VCaP (cell line): ENCODE data around the gene OBI1.
A peak's percentile ranks its signal among the peaks of the same experiment; 100 is the strongest.

Experiments used
- H3K27ac ChIP-seq: fragments of 450-650 bp; 2 replicates; pipeline ENCODE4 v1.5.1; 2017
- TF ChIP-seq, protein P1 (sequence below): fragments of 450-650 bp; conservative IDR thresholded peaks from 2 replicates; pipeline ENCODE4 v1.5.1; 2017; ENCODE audit warnings: mild to moderate bottlenecking, moderate library complexity

OBI1 gene

DNA sequence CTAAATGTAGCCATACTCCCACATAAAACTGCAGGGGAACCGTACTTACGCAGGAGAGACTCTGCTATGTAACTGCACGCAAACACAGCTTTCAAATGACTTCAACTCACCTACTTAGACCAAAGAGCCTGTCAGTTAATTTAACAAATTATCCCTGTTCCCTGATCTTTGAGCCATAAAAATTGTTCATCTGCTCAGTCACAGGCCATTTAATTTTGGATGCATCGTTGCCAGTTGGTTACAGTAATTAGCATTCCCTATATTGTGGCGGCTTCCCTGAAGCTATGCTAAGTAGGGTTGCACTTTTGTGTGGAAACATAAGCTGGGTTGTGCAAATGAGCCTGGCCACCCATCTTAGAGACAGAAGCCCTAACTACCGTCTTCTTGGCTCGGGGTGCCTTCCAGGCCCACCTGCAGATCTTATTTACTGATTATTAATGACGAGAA is 21.2 kb upstream of the OBI1 start:
- TF ChIP-seq, protein P1, sequence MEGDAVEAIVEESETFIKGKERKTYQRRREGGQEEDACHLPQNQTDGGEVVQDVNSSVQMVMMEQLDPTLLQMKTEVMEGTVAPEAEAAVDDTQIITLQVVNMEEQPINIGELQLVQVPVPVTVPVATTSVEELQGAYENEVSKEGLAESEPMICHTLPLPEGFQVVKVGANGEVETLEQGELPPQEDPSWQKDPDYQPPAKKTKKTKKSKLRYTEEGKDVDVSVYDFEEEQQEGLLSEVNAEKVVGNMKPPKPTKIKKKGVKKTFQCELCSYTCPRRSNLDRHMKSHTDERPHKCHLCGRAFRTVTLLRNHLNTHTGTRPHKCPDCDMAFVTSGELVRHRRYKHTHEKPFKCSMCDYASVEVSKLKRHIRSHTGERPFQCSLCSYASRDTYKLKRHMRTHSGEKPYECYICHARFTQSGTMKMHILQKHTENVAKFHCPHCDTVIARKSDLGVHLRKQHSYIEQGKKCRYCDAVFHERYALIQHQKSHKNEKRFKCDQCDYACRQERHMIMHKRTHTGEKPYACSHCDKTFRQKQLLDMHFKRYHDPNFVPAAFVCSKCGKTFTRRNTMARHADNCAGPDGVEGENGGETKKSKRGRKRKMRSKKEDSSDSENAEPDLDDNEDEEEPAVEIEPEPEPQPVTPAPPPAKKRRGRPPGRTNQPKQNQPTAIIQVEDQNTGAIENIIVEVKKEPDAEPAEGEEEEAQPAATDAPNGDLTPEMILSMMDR, result no peak
- no peak overlapping the region for H3K27ac ChIP-seq

DNA sequence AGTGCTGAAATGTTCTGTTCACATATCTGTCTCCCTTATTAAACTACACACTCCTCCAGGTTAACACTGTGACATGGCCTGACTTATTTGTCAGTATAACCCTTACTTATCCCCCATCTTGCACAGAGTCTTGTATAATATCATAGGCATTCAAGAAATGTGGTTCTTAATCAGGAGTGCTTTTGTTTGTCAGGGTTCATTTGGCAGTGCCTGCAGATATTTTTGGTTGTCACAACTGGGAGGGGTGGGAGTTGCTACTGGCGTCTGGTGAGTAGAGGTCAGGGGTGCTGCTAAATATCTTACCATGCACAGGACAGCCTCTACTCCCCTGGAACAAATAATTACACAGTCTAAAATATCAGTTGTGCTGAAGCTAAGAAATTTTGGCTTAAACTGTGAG is 20.4 kb upstream of the OBI1 start:
- TF ChIP-seq, protein P1, result no peak

DNA sequence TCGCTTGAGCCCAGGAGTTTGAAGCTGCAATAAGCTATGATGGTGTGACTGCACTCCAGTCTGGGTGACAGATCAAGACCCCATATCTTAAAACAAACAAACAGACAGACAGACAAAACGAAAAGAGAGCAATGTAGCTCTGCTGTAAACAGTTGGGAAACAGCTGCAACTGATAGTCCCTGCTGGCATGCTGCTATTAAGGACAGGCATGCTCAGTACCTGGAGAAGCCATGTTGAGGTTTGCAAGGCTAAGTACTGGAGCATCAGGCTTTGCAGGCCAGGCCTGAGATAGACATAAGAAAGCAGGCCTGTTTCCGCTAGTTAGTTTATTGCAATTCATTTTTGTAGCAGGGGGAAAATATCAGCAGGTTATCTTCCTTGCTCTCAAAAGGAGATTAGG is 16.2 kb upstream of the OBI1 start:
- TF ChIP-seq, protein P1, result no peak
- no peak overlapping the region for H3K27ac ChIP-seq

More for the DNA sequence above, 20.4 kb upstream of the OBI1 start:
- H3K27ac ChIP-seq, result no peak overlapping the region

DNA sequence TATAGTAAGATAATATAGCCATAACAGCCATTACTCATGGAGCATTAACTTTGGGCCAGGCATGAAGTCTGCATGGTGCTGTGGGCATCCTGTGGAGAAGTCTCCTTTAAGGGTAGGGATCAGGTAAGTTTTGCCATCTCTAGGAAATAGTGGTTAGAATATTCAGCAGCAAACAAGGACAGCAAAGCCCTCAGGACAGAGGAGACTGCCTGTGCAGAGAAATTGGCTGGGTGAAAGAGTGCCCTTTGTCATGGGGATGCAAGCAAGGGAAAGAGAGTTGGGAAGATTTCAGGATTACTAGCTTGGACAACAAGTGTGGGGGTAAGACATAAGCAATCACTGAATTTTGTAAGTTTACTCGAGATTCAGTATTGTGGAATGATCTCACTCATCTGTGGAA is 15.7 kb upstream of the OBI1 start:
- TF ChIP-seq, protein P1, result no peak

DNA sequence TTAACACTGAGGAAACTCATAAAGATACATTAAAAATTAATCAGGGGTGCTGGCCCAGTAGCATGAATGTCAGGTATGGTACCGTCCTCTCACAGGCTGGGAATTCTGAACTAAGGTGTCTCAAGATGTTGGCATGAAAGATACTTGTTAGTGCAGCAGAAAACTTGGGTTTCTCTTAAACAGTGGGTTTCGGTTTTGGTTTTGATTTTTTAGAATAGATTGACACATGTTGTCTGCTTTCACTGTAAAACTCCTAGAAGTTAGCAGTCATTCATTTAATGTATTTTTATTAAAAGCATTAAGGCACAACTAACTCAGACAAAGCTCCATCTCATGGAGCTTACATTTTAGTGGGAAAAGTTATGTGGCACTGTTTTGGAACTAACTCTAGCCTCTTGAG is 3.5 kb upstream of the OBI1 start:
- H3K27ac ChIP-seq, result no peak overlapping the region
- TF ChIP-seq, protein P1, result no peak

More for the DNA sequence above, 15.7 kb upstream of the OBI1 start:
- no peak overlapping the region for H3K27ac ChIP-seq

DNA sequence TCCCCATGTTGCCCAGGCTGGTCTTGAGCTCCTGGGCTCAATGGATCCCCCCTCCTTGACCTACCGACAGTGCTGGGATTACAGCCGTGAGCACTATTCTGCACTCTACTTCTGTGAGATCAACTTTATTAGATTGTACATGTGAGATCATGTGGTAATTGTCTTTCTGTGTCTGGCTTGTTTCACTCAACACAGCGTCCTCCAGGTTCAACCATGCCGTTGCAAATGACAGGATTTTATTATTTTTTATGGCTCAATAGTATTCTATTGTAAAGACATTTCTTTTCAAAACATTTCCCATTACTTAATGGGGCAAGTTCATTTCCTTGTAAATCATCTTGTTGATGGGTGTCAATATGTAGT is 1.5 kb upstream of the OBI1 start:
- TF ChIP-seq, protein P1, result no peak
- H3K27ac ChIP-seq, result no peak overlapping the region

DNA sequence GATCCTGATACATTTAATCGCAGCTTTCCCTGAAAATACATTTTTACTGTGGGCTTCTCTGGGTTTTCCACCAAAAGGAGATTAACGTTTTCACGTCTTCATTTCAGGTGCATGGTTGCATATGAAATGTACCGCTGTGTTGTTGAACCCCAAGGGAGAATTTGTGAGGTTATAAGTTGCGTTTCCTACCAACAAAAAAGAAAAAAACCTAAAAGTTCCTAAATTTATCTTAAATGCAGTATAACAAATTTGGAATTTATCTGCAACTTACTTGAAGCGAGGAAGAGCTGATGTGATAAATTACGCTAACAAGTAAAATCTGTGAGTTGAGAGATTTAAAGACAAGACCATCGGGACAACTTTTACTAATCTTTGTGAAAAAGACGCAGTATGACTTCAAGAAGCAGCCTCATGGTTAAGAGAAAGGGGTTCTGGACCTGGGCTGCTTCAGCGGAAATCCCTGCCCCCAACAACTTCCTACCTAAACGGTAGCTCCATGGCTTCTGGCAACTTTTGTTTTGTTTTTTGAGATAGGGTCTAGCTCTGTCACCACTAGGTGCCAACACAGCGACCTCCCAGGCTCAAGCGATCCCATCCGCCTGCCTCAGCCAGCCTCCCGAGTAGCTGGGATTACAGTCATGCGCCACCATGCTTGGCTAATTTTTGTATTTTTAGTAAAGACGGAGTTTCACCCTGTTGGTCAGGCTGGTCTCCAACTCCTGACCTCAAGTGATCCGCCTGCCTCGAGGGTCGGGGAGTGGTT is 958 bp upstream of the OBI1 start:
- TF ChIP-seq, protein P1, result no peak
- H3K27ac ChIP-seq, result peak overlapping the region; percentile 72; the same call in 1 of the 2 replicates
